Activated T-helper 17 cell treated with anti-CD3 and anti-CD28 coated beads, Interleukin-2, amount 50 U/mL, for 72 hours (primary cell): ENCODE results near the gene SLC24A1. TPM values are rescaled to one million over a fixed set of nuclear protein-coding genes. Genes with fewer than 3 reads are reported as not detected.

Experiments used
- ATAC-seq: fragments of 150-1000 bp; cut with Tn5 transposase; replicated peaks from 2 replicates; pipeline ENCODE4 v1.10.0; 2021; ENCODE audit warnings: mild to moderate bottlenecking, moderate library complexity
- H3K27ac Mint-ChIP-seq: one replicate; pipeline ENCODE4 v1.8.0; 2022; ENCODE audit warnings: mixed read lengths
- H3K27me3 Mint-ChIP-seq: one replicate; pipeline ENCODE4 v1.8.0; 2022; ENCODE audit warnings: mixed read lengths
- H3K36me3 Mint-ChIP-seq: one replicate; pipeline ENCODE4 v1.8.0; 2022; ENCODE audit warnings: low read depth, mild to moderate bottlenecking, mixed read lengths
- H3K4me1 Mint-ChIP-seq: one replicate; pipeline ENCODE4 v1.8.0; 2022; ENCODE audit warnings: mixed read lengths
- H3K4me3 Mint-ChIP-seq: one replicate; pipeline ENCODE4 v1.8.0; 2022; ENCODE audit warnings: mild to moderate bottlenecking, mixed read lengths
- H3K9me3 Mint-ChIP-seq: one replicate; pipeline ENCODE4 v1.8.0; 2022; ENCODE audit warnings: mixed read lengths
- total RNA-seq, 2 donors: library from RNA; stranded (reverse); gene quantifications; one replicate each; pipeline ENCODE4 v1.2.3, GENCODE V29; 2022

SLC24A1 gene
- total RNA-seq, 2 donors from 2014 or later, result 2.9 to 3.3 TPM

- ATAC-seq, result no peak
- no peak overlapping the region for H3K27ac Mint-ChIP-seq
- no peaks in the 10 kb centered on the region for H3K4me1 Mint-ChIP-seq
- H3K27me3 Mint-ChIP-seq, result no peaks in the 10 kb centered on the region
- no peak overlapping the region for H3K4me3 Mint-ChIP-seq
- H3K36me3 Mint-ChIP-seq, result peaks cover 87% of the 10 kb centered on the region
- no peaks in the 10 kb centered on the region for H3K9me3 Mint-ChIP-seq
Observed at GRCh38 chr15:65695081-65695480, 73.3 kb downstream of the SLC24A1 start.

Other genes starting within 250 kb of the SLC24A1 start
- gene IGDCC3, start 243.9 kb upstream of the SLC24A1 start, total RNA-seq, result not detected
- under 1 TPM; 0.15 to 0.66 TPM for gene IGDCC4, start 199.0 kb upstream of the SLC24A1 start, total RNA-seq
- gene DPP8, start 104.2 kb upstream of the SLC24A1 start, total RNA-seq, result 10 to 100 TPM; 30.7 to 31.4 TPM
- gene HACD3, start 91.5 kb upstream of the SLC24A1 start, total RNA-seq, result 10 to 100 TPM; 24.9 to 44.7 TPM
- gene INTS14, start 10.8 kb upstream of the SLC24A1 start, total RNA-seq, result 10 to 100 TPM; 40.0 to 77.6 TPM
- 10 to 100 TPM; 48.2 to 61.2 TPM for gene DENND4A, start 170.4 kb downstream of the SLC24A1 start, total RNA-seq
- 100 to 1,000 TPM; 108 to 143 TPM for gene RAB11A, start 247.6 kb downstream of the SLC24A1 start, total RNA-seq